ENCODE data around the gene MS4A4E. TPM values are rescaled to one million over a fixed set of nuclear protein-coding genes. Genes with fewer than 3 reads are reported as not detected.

Gene MS4A4E
- polyA plus RNA-seq, 1 donor (not counting 4 experiments of a cell fraction or from before 2014, with no cell fraction given), result not detected

DNA sequence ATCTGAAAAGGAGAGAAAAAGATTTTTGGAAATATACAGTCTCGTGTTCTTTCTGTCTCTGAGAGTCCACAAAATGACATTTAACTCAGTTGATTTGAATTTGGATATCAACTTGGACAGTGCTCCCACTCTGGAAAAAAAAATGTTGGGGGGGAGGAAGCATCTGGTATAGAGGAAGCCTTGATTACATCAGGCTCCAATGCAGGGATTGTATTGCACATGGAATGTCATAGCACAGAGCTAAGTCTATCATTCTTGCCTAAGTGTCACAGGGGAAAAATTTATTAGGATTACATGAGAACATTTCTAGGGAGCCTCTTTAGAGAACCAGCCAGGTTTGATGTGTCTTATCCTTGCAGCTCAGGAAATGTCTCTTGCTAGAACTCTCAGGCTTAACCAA lies 83.1 kb downstream of the MS4A4E start:
- FAIRE-seq, result no peak
- TF ChIP-seq EZH2 (IDR thresholded peaks at IDR 0.05; ENCODE audit: low read length) (no peak), CTCF (optimal IDR thresholded peaks at IDR 0.05 in 1 of 3, IDR thresholded peaks at IDR 0.05 in 1 of 3, conservative IDR thresholded peaks at IDR 0.05 in 1 of 3; ENCODE audit: extremely low read depth in 1 of 3, insufficient read depth in 2 of 3, low read length in 3 of 3) (no peak)

DNA sequence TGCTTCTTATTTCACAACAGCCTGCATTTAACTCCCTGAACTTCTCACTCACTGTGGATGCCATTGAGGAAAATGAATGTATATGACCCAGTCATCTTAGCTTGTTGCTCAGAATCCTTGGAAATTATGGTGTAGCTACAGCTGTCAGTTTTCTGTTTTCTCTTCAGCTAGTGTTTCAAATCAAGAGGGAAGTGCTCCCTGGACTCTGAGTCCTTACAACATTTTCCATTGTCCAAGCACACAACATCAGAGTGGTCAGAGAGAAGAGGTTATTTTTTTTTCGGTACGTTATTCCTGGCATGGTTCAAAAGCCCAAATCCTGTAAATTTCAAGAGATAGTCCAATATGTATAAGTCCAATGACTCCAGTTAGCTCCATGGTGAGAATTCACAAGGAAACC lies 83.7 kb downstream of the MS4A4E start:
- TF ChIP-seq EZH2 (IDR thresholded peaks at IDR 0.05; ENCODE audit: low read length), result no peak
- no peak for TF ChIP-seq CTCF (optimal IDR thresholded peaks at IDR 0.05 in 1 of 3, IDR thresholded peaks at IDR 0.05 in 1 of 3, conservative IDR thresholded peaks at IDR 0.05 in 1 of 3; ENCODE audit: extremely low read depth in 1 of 3, insufficient read depth in 2 of 3, low read length in 3 of 3)
- Histone ChIP-seq H4K20me1 (ENCODE audit: control insufficient read depth, extremely low read depth, insufficient read depth, low read length) (no peaks in the 10 kb centered on the region), H3K4me1 (ENCODE audit: control insufficient read depth, extremely low read depth, insufficient read depth, low read length) (no peaks in the 10 kb centered on the region), H3K27ac (ENCODE audit: control insufficient read depth, insufficient read depth, low read length) (no peak overlapping the region), H3K9me1 (ENCODE audit: control insufficient read depth, extremely low read depth, insufficient read depth, low read length) (no peaks in the 10 kb centered on the region), H3K79me2 (ENCODE audit: control insufficient read depth, insufficient read depth, low read length) (no peaks in the 10 kb centered on the region), H3K4me3 (ENCODE audit: control insufficient read depth in 2 of 3, extremely low read depth in 1 of 3, insufficient read depth in 2 of 3, low read depth in 1 of 3, low read length in 3 of 3) (no peak overlapping the region), H3K36me3 (ENCODE audit: control insufficient read depth in 2 of 2, extremely low read depth in 1 of 2, insufficient read depth in 2 of 2, low read length in 2 of 2) (no peaks in the 10 kb centered on the region), H3K9ac (ENCODE audit: control insufficient read depth, extremely low read depth, insufficient read depth, low read length) (no peak overlapping the region), H3K4me2 (ENCODE audit: control insufficient read depth, extremely low read depth, insufficient read depth, low read depth, low read length) (no peak overlapping the region), H2AFZ (ENCODE audit: control insufficient read depth, low read length) (no peak overlapping the region), H3K27me3 (ENCODE audit: control insufficient read depth, extremely low read depth, insufficient read depth, low read length) (no peaks in the 10 kb centered on the region), H3K9me3 (ENCODE audit: control insufficient read depth, low read depth, low read length) (no peaks in the 10 kb centered on the region)
- dilution Hi-C loops (cut with MboI; ENCODE audit: extremely low pct_ligation_motif_present, low sequenced_read_pairs), result no loop called here
- DNase-seq (ENCODE audit: low read depth, low spot score) (no peak), FAIRE-seq (no peak)

More for the DNA sequence above, 83.1 kb downstream of the MS4A4E start:
- H2AFZ ChIP-seq (ENCODE audit: control insufficient read depth, low read length), result no peak overlapping the region
- no peaks in the 10 kb centered on the region for H3K9me3 ChIP-seq (ENCODE audit: control insufficient read depth, low read depth, low read length)
- H3K9ac ChIP-seq (ENCODE audit: control insufficient read depth, extremely low read depth, insufficient read depth, low read length), result no peak overlapping the region
- no peak overlapping the region for H3K4me2 ChIP-seq (ENCODE audit: control insufficient read depth, extremely low read depth, insufficient read depth, low read depth, low read length)
- H3K9me1 ChIP-seq (ENCODE audit: control insufficient read depth, extremely low read depth, insufficient read depth, low read length), result no peaks in the 10 kb centered on the region
- no peak overlapping the region for H3K27ac ChIP-seq (ENCODE audit: control insufficient read depth, insufficient read depth, low read length)
- DNase-seq (ENCODE audit: low read depth, low spot score), result no peak
- no peaks in the 10 kb centered on the region for H3K27me3 ChIP-seq (ENCODE audit: control insufficient read depth, extremely low read depth, insufficient read depth, low read length)
- no peaks in the 10 kb centered on the region for H4K20me1 ChIP-seq (ENCODE audit: control insufficient read depth, extremely low read depth, insufficient read depth, low read length)
- H3K4me3 ChIP-seq (ENCODE audit: control insufficient read depth in 2 of 3, extremely low read depth in 1 of 3, insufficient read depth in 2 of 3, low read depth in 1 of 3, low read length in 3 of 3), result no peak overlapping the region
- H3K36me3 ChIP-seq (ENCODE audit: control insufficient read depth in 2 of 2, extremely low read depth in 1 of 2, insufficient read depth in 2 of 2, low read length in 2 of 2), result no peaks in the 10 kb centered on the region
- H3K79me2 ChIP-seq (ENCODE audit: control insufficient read depth, insufficient read depth, low read length), result no peaks in the 10 kb centered on the region
- H3K4me1 ChIP-seq (ENCODE audit: control insufficient read depth, extremely low read depth, insufficient read depth, low read length), result no peaks in the 10 kb centered on the region
- dilution Hi-C loops (cut with MboI; ENCODE audit: extremely low pct_ligation_motif_present, low sequenced_read_pairs), result no loop called here
